Endothelial cell (in vitro differentiated cells): ENCODE measurements around the gene MAML3. TPM values are rescaled to one million over a fixed set of nuclear protein-coding genes. Genes with fewer than 3 reads are reported as not detected.

Experiments used
- DNase-seq: peaks from one replicate; pipeline ENCODE4 v3.0.0; 2021; ENCODE audit warnings: low spot score
- H3K27ac Mint-ChIP-seq: one replicate; pipeline ENCODE4 v1.8.0; 2021; ENCODE audit warnings: mixed read lengths, inconsistent platforms; ENCODE audit not compliant: unreplicated experiment
- H3K27me3 Mint-ChIP-seq: one replicate; pipeline ENCODE4 v1.8.0; 2021; ENCODE audit warnings: mild to moderate bottlenecking, moderate library complexity, mixed read lengths, inconsistent platforms; ENCODE audit not compliant: unreplicated experiment
- H3K36me3 Mint-ChIP-seq: one replicate; pipeline ENCODE4 v1.8.0; 2021; ENCODE audit warnings: mild to moderate bottlenecking, low read depth, mixed read lengths, inconsistent platforms; ENCODE audit not compliant: unreplicated experiment
- H3K4me1 Mint-ChIP-seq: one replicate; pipeline ENCODE4 v1.8.0; 2021; ENCODE audit warnings: mild to moderate bottlenecking, mixed read lengths, inconsistent platforms; ENCODE audit not compliant: unreplicated experiment
- H3K4me3 Mint-ChIP-seq: one replicate; pipeline ENCODE4 v1.8.0; 2021; ENCODE audit warnings: mild to moderate bottlenecking, mixed read lengths, inconsistent platforms; ENCODE audit not compliant: unreplicated experiment
- H3K9me3 Mint-ChIP-seq: one replicate; pipeline ENCODE4 v1.8.0; 2021; ENCODE audit warnings: mixed read lengths, inconsistent platforms; ENCODE audit not compliant: unreplicated experiment
- CTCF ChIP-seq: fragments of 200-600 bp; sonication (generic); IDR thresholded peaks from one replicate; pipeline ENCODE4 v1.5.0; 2021; ENCODE audit warnings: antibody characterized with exemption; ENCODE audit not compliant: unreplicated experiment
- total RNA-seq: library from RNA; stranded (reverse); fragmentation: NEBNext Ultra II Directional; extraction: Animal tissue kit (Norgen Biotek cat#: 25700); gene quantifications from one replicate; pipeline ENCODE4 v1.2.1, GENCODE V29; 2021; ENCODE audit not compliant: unreplicated experiment

Gene MAML3
- total RNA-seq, 1 donor from 2014 or later: 31.0 TPM

GRCh38 chr4:139728840-139729239 lies 425.1 kb downstream of the MAML3 start:
- Mint-ChIP-seq H3K27me3 (peaks cover 11% of the 10 kb centered on the region), H3K4me3 (peak overlapping the region; percentile 34), H3K4me1 (peaks cover 40% of the 10 kb centered on the region)

GRCh38 chr4:139728146-139728545 lies 425.8 kb downstream of the MAML3 start:
- H3K9me3 Mint-ChIP-seq: no peaks in the 10 kb centered on the region
- H3K27me3 Mint-ChIP-seq: peaks cover 11% of the 10 kb centered on the region
- H3K4me3 Mint-ChIP-seq: no peak overlapping the region
- no peak for TF ChIP-seq CTCF
- peaks cover 19% of the 10 kb centered on the region for H3K36me3 Mint-ChIP-seq
- DNase-seq: no peak
- H3K27ac Mint-ChIP-seq: no peak overlapping the region
- H3K4me1 Mint-ChIP-seq: peaks cover 38% of the 10 kb centered on the region

More at GRCh38 chr4:139728840-139729239, 425.1 kb downstream of the MAML3 start:
- H3K27ac Mint-ChIP-seq: peak overlapping the region; percentile 22
- DNase-seq: no peak
- no peak for TF ChIP-seq CTCF
- peaks cover 19% of the 10 kb centered on the region for H3K36me3 Mint-ChIP-seq
- no peaks in the 10 kb centered on the region for H3K9me3 Mint-ChIP-seq

GRCh38 chr4:139726615-139727014 lies 427.4 kb downstream of the MAML3 start:
- DNase-seq: no peak
- H3K9me3 Mint-ChIP-seq: no peaks in the 10 kb centered on the region
- H3K4me1 Mint-ChIP-seq: peaks cover 30% of the 10 kb centered on the region
- H3K4me3 Mint-ChIP-seq: no peak overlapping the region
- no peak overlapping the region for H3K27ac Mint-ChIP-seq
- peaks cover 19% of the 10 kb centered on the region for H3K36me3 Mint-ChIP-seq
- no peak for TF ChIP-seq CTCF
- peaks cover 8% of the 10 kb centered on the region for H3K27me3 Mint-ChIP-seq

GRCh38 chr4:139725236-139725635 lies 428.7 kb downstream of the MAML3 start:
- no peak for DNase-seq
- peaks cover 20% of the 10 kb centered on the region for H3K36me3 Mint-ChIP-seq
- peaks cover 9% of the 10 kb centered on the region for H3K27me3 Mint-ChIP-seq
- TF ChIP-seq CTCF: no peak
- no peak overlapping the region for H3K4me3 Mint-ChIP-seq
- H3K9me3 Mint-ChIP-seq: no peaks in the 10 kb centered on the region
- H3K4me1 Mint-ChIP-seq: peaks cover 20% of the 10 kb centered on the region
- H3K27ac Mint-ChIP-seq: no peak overlapping the region

GRCh38 chr4:139721789-139722188 lies 432.2 kb downstream of the MAML3 start:
- DNase-seq: no peak
- no peak overlapping the region for H3K4me3 Mint-ChIP-seq
- peaks cover 17% of the 10 kb centered on the region for H3K27me3 Mint-ChIP-seq
- H3K9me3 Mint-ChIP-seq: no peaks in the 10 kb centered on the region
- H3K27ac Mint-ChIP-seq: no peak overlapping the region
- H3K36me3 Mint-ChIP-seq: peaks cover 40% of the 10 kb centered on the region
- H3K4me1 Mint-ChIP-seq: peaks cover 5% of the 10 kb centered on the region
- no peak for TF ChIP-seq CTCF
